Endodermal cell (in vitro differentiated cells): ENCODE results near the gene TMEM255B. TPM values are rescaled to one million over a fixed set of nuclear protein-coding genes. Genes with fewer than 3 reads are reported as not detected.

Experiments used
- DNase-seq: peaks from one replicate; pipeline ENCODE4 v3.0.0-alpha.2; 2017
- H3K27ac ChIP-seq: 2 replicates; pipeline ENCODE4 v1.5.1; 2013; ENCODE audit warnings: mild to moderate bottlenecking, low read depth, low read length, moderate library complexity
- H3K27me3 ChIP-seq: 2 replicates; pipeline ENCODE4 v1.6.1; 2013; ENCODE audit warnings: mild to moderate bottlenecking, low read length, moderate library complexity; ENCODE audit not compliant: insufficient read depth, control insufficient read depth, poor library complexity, severe bottlenecking
- H3K36me3 ChIP-seq: 2 replicates; pipeline ENCODE4 v1.7.0; 2013; ENCODE audit warnings: mild to moderate bottlenecking, low read length, moderate library complexity; ENCODE audit not compliant: control insufficient read depth, insufficient read depth
- H3K4me1 ChIP-seq: one replicate; pipeline ENCODE4 v1.7.0; 2013; ENCODE audit warnings: low read length; ENCODE audit not compliant: control insufficient read depth, insufficient read depth
- H3K4me3 ChIP-seq: 2 replicates; pipeline ENCODE4 v1.5.1; 2013; ENCODE audit warnings: mild to moderate bottlenecking, low read length, moderate library complexity
- H3K9ac ChIP-seq: 2 replicates; pipeline ENCODE4 v1.6.1; 2013; ENCODE audit warnings: mild to moderate bottlenecking, low read length, moderate library complexity; ENCODE audit not compliant: poor library complexity, severe bottlenecking; ENCODE audit errors: extremely low read depth
- H3K9me3 ChIP-seq: 2 replicates; pipeline ENCODE4 v1.6.1; 2013; ENCODE audit warnings: mild to moderate bottlenecking, low read length, moderate library complexity; ENCODE audit not compliant: control insufficient read depth
- H3K27ac Mint-ChIP-seq: 2 replicates; pipeline ENCODE4 v1.8.0; 2020; ENCODE audit warnings: mixed read lengths
- H3K27me3 Mint-ChIP-seq: 2 replicates; pipeline ENCODE4 v1.8.0; 2021; ENCODE audit warnings: mild to moderate bottlenecking, mixed read lengths; ENCODE audit not compliant: insufficient read depth
- H3K36me3 Mint-ChIP-seq: 2 replicates; pipeline ENCODE4 v1.8.0; 2020; ENCODE audit warnings: low read depth, mixed read lengths
- H3K4me1 Mint-ChIP-seq: 2 replicates; pipeline ENCODE4 v1.8.0; 2020; ENCODE audit warnings: mixed read lengths
- H3K4me3 Mint-ChIP-seq: 2 replicates; pipeline ENCODE4 v1.8.0; 2020; ENCODE audit warnings: mild to moderate bottlenecking, moderate library complexity, mixed read lengths
- H3K9me3 Mint-ChIP-seq: 2 replicates; pipeline ENCODE4 v1.8.0; 2020; ENCODE audit warnings: mild to moderate bottlenecking, mixed read lengths
- WGBS, 2 experiments: methylation state at CpG; one replicate each; pipeline versions ENCODE4 v1.1.5 to v1.1.7; 2013; ENCODE audit warnings: missing lambda C conversion rate in 2 of 2, mixed read lengths in 1 of 2; ENCODE audit not compliant: insufficient coverage in 1 of 2, insufficient read length in 1 of 2; 5-methylcytosine and 5-hydroxymethylcytosine counted together
- total RNA-seq, 2 donors: library from RNA; stranded (reverse); fragmentation: NEBNext Ultra II Directional in 1 of 2; extraction: Animal tissue kit (Norgen Biotek cat#: 25700) in 1 of 2; gene quantifications; 2 replicates in 1 of 2; 3 replicates in 1 of 2; pipeline ENCODE4 v1.2.1, GENCODE V29; 2021
- TF ChIP-seq, protein P1 (sequence below): fragments of 200-600 bp; sonication (generic); conservative IDR thresholded peaks from 2 replicates; pipeline ENCODE4 v1.5.0; 2021; ENCODE audit warnings: antibody characterized with exemption, mild to moderate bottlenecking

The TMEM255B gene
- total RNA-seq, 2 donors from 2014 or later, result 0.55 to 2.1 TPM

DNA sequence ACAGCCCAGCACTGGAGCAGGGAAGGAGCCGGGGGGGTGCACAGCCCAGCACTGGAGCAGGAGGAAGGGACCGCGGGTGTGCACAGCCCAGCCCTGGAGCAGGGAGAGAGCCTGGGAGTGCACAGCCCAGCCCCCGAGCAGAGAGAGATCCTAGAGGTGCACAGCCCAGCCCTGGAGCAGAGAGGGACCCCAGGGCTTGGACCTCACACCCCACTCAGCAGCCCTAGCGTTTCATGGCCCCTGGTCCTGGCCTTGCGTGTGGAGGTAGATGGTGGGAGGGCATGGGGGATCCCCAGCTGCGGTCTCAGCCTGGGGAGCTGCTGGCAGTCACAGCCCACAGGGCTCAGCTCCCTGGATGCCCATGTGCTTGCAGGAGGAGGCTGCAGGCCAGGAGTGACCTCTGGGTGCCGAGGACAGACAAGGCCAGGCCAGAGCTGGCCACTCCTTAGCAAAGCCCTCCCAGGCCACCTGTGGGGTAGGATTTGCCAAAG lies 79.7 kb downstream of the TMEM255B start:
- H3K27me3 ChIP-seq, result no peaks in the 10 kb centered on the region
- H3K9ac ChIP-seq, result no peak overlapping the region
- no peaks in the 10 kb centered on the region for H3K4me1 ChIP-seq
- TF ChIP-seq, protein P1, sequence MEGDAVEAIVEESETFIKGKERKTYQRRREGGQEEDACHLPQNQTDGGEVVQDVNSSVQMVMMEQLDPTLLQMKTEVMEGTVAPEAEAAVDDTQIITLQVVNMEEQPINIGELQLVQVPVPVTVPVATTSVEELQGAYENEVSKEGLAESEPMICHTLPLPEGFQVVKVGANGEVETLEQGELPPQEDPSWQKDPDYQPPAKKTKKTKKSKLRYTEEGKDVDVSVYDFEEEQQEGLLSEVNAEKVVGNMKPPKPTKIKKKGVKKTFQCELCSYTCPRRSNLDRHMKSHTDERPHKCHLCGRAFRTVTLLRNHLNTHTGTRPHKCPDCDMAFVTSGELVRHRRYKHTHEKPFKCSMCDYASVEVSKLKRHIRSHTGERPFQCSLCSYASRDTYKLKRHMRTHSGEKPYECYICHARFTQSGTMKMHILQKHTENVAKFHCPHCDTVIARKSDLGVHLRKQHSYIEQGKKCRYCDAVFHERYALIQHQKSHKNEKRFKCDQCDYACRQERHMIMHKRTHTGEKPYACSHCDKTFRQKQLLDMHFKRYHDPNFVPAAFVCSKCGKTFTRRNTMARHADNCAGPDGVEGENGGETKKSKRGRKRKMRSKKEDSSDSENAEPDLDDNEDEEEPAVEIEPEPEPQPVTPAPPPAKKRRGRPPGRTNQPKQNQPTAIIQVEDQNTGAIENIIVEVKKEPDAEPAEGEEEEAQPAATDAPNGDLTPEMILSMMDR, result no peak
- H3K4me3 ChIP-seq, result no peak overlapping the region
- H3K4me3 Mint-ChIP-seq, result no peak overlapping the region
- no peaks in the 10 kb centered on the region for H3K9me3 ChIP-seq
- no peaks in the 10 kb centered on the region for H3K36me3 ChIP-seq
- H3K27ac ChIP-seq, result no peak overlapping the region
- peaks cover 13% of the 10 kb centered on the region for H3K4me1 Mint-ChIP-seq
- no peak overlapping the region for H3K27ac Mint-ChIP-seq
- no peak for DNase-seq
- no peaks in the 10 kb centered on the region for H3K9me3 Mint-ChIP-seq
- 90 to 100% methylated on average over 1 to 8 of the region's 8 CpGs for WGBS, 2 experiments
- H3K36me3 Mint-ChIP-seq, result peaks cover 24% of the 10 kb centered on the region
- no peaks in the 10 kb centered on the region for H3K27me3 Mint-ChIP-seq

DNA sequence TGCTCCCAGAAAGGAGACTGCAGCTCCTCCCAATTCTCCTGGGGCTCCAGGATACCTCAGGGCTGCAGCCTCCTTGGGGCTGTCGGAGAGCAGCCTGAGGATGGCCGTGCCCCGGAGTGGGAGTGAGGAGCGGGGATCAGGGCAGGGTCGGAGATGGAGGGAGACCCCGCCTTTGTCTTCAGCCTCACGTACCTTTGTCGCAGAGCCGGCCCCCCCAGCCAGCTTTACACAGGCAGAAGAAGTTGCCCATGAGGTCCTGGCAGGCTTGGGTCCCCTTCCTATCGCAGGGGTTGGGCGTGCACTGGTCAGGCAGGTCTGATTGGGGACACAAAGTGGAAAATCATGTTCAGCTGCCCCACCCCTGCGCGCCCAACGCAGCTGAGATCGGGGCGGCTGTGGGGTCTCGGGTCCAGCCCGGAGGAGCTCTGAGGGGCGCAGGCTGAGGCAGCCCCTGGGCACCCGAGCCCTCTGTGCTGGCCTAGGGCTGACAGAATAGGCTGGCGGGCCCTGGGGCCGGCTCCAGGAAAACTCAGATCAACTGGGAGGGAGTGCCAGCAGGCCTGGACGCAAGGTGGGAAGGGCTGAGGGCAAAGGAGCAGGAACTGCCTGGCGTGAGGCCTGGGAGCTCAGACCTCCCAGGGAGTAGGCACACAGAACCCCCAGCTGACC lies 80.6 kb downstream of the TMEM255B start:
- no peak for DNase-seq
- H3K9me3 Mint-ChIP-seq, result no peaks in the 10 kb centered on the region
- H3K27ac Mint-ChIP-seq, result no peak overlapping the region
- Histone ChIP-seq H3K4me3 (no peak overlapping the region), H3K4me1 (no peaks in the 10 kb centered on the region), H3K9me3 (no peaks in the 10 kb centered on the region), H3K27ac (no peak overlapping the region), H3K9ac (no peak overlapping the region), H3K36me3 (no peaks in the 10 kb centered on the region), H3K27me3 (no peaks in the 10 kb centered on the region)
- H3K27me3 Mint-ChIP-seq, result no peaks in the 10 kb centered on the region
- H3K4me3 Mint-ChIP-seq, result no peak overlapping the region
- TF ChIP-seq, protein P1, result no peak
- peaks cover 13% of the 10 kb centered on the region for H3K4me1 Mint-ChIP-seq
- H3K36me3 Mint-ChIP-seq, result peaks cover 19% of the 10 kb centered on the region
- 87 to 91% methylated on average over 13 to 24 of the region's 24 CpGs for WGBS, 2 experiments

DNA sequence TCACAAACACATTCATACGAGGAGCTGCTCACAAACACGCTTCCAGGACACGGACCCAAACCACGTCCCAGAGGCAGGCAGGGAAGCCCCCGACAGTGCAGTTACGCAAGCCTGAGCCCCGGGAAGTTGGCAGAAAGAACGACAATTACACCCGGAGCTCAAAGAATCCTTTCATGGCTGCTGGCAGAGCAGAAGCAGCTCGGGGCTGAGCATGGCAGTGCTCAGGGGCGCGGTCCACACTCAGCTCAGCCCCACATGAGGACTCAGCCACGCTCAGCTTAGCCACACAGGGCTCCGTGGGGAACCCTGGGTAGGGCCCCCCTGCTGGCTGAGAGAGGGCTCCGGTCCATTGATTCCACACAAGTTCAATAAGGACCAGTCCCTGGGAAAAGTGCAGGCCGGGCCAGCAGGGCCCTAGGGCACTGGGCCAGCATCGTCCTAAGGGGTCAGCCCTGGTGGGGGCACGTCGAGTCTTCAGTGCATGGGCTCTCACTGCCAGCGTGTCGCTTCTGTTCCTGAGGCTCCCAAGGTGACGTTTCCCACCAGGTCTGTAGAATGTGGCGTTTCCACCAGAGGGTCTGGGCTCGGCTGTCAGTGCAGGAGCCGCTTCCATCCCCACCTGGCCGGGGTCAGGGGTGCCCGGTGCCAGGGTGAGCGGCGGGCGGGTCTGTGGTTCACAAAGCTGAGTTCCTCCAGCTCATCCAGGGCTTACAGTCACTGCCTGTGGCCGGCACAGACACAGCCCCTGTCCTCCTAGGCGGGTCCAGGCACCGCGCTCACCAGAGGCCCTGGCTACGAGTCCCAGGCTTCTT lies 81.7 kb downstream of the TMEM255B start:
- TF ChIP-seq, protein P1, result no peak
- H3K27me3 Mint-ChIP-seq, result no peaks in the 10 kb centered on the region
- WGBS, 2 experiments, result 86 to 89% methylated on average over 30 to 35 of the region's 35 CpGs

More for the DNA sequence above, 81.7 kb downstream of the TMEM255B start:
- Mint-ChIP-seq H3K4me1 (peaks cover 13% of the 10 kb centered on the region), H3K9me3 (no peaks in the 10 kb centered on the region), H3K27ac (no peak overlapping the region), H3K4me3 (no peak overlapping the region), H3K36me3 (peaks cover 12% of the 10 kb centered on the region)
- DNase-seq, result no peak
- no peak overlapping the region for H3K27ac ChIP-seq
- no peak overlapping the region for H3K4me3 ChIP-seq
- no peak overlapping the region for H3K9ac ChIP-seq
- H3K27me3 ChIP-seq, result no peaks in the 10 kb centered on the region
- H3K4me1 ChIP-seq, result no peaks in the 10 kb centered on the region
- peaks cover 1% of the 10 kb centered on the region for H3K36me3 ChIP-seq
- H3K9me3 ChIP-seq, result no peaks in the 10 kb centered on the region
